ENCODE results near the gene HSP90AA1. TPM values are rescaled to one million over a fixed set of nuclear protein-coding genes. Genes with fewer than 3 reads are reported as not detected.

HSP90AA1 gene
- total and polyA plus RNA-seq, 10 donors: 98.3 to 395 (median 209) TPM

DNA sequence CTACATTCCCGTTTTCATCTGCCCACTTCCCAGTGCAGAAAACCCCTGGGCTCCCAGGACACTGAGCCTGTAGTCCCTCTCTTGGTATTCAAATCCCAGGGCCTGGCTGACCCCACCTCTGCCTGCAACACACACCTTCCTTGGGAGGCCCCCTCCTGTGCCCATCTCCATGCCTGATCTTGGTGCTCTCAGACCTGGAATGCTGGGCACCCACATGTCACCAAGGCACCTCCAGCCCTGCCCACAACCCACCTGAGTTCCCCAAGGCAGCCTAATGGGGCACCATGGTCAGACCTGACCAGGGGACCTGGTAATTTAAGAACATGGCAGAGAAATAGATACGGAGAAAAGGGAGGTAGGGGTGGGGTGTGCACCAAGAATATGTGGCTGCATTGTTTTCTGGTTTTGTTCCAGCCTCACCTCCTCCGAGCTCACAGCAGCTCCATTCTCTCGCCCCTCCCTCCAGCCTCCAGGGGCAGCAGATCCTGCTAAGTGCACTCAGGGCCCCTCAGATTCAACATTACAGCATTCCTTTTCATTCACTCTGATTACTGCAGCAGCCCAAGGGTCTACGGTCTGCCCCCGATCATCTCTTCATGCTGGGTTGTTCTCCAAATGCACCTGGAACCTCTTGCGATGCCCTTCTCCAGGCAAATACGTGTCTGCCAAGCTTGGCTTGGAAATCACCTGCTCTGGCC lies 9.2 kb upstream of the HSP90AA1 start:
- 68 to 77% (median 71%) methylated on average over 8 of the region's 8 CpGs for WGBS, 5 donors
- H3K4me3 ChIP-seq: no peak overlapping the region
- no peaks in the 10 kb centered on the region for H3K27me3 ChIP-seq (replicated peaks in 1 of 7)
- peak; percentile 42 for DNase-seq
- intact Hi-C loops (cut with DNase I; ENCODE audit: low total_unique reads): loop anchor here (10.0 kb wide), 1 partner anchor 219 kb away; the partner anchor contains the start of gene ZNF839
- no peaks in the 10 kb centered on the region for H3K9me3 ChIP-seq
- no peak overlapping the region for H3K27ac ChIP-seq
- TF ChIP-seq POLR2AphosphoS5 (IDR thresholded peaks at IDR 0.05) (no peak), POLR2A (IDR thresholded peaks at IDR 0.05) (no peak)
- TF ChIP-seq, protein P1, sequence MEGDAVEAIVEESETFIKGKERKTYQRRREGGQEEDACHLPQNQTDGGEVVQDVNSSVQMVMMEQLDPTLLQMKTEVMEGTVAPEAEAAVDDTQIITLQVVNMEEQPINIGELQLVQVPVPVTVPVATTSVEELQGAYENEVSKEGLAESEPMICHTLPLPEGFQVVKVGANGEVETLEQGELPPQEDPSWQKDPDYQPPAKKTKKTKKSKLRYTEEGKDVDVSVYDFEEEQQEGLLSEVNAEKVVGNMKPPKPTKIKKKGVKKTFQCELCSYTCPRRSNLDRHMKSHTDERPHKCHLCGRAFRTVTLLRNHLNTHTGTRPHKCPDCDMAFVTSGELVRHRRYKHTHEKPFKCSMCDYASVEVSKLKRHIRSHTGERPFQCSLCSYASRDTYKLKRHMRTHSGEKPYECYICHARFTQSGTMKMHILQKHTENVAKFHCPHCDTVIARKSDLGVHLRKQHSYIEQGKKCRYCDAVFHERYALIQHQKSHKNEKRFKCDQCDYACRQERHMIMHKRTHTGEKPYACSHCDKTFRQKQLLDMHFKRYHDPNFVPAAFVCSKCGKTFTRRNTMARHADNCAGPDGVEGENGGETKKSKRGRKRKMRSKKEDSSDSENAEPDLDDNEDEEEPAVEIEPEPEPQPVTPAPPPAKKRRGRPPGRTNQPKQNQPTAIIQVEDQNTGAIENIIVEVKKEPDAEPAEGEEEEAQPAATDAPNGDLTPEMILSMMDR (IDR thresholded peaks at IDR 0.05 in 8 of 11, conservative IDR thresholded peaks at IDR 0.05 in 3 of 11): no peak
- peaks cover 0 to 8% (median 6%) of the 10 kb centered on the region in 6 donors for H3K4me1 ChIP-seq
- H3K36me3 ChIP-seq: no peaks in the 10 kb centered on the region

DNA sequence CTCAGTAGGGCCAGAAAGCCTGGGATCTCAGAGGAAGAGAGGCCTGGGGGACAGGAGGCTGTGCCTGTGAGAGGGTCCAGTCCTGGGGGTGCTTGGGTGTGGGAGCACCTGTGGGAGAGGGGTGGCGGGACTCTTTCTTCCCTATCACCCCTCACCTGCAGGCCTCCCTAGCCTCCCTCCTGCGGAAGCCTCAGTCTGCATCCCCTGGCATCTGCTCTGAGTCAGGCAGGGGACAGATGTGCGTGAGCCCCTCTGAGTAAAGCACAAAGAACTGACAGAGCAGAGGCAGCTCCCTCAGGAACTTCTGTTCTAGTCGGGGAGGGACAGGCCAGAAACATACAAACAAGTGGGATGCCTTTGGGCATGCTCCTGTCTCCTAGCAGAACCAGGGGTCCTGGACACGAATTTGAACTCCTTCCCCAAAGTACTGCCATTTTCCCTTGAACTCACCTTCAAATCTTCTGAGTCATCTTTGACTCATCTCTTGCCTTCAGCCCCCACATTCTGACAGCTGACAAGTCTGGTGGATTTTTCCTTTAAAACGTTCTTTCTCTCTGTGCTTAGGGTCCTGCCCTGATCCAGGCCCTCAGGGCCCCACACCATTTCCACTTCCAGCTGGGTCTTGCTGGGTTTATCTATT lies 8.5 kb upstream of the HSP90AA1 start:
- Histone ChIP-seq H3K4me3 (no peak overlapping the region), H3K4me1 (peaks cover 0 to 8% (median 6%) of the 10 kb centered on the region in 6 donors), H3K36me3 (no peaks in the 10 kb centered on the region), H3K9me3 (no peaks in the 10 kb centered on the region), H3K27ac (no peak overlapping the region), H3K27me3 (replicated peaks in 1 of 7) (no peaks in the 10 kb centered on the region)
- TF ChIP-seq POLR2A (IDR thresholded peaks at IDR 0.05): no peak
- TF ChIP-seq, protein P1 (IDR thresholded peaks at IDR 0.05 in 8 of 11, conservative IDR thresholded peaks at IDR 0.05 in 3 of 11): no peak
- TF ChIP-seq POLR2AphosphoS5 (IDR thresholded peaks at IDR 0.05): no peak
- WGBS, 5 donors: 82 to 90% (median 84%) methylated on average over 6 of the region's 6 CpGs
- intact Hi-C loops (cut with DNase I; ENCODE audit: low total_unique reads): loop anchor here (10.0 kb wide), 1 partner anchor 219 kb away; the partner anchor contains the start of gene ZNF839
- DNase-seq: peak; percentile 23

DNA sequence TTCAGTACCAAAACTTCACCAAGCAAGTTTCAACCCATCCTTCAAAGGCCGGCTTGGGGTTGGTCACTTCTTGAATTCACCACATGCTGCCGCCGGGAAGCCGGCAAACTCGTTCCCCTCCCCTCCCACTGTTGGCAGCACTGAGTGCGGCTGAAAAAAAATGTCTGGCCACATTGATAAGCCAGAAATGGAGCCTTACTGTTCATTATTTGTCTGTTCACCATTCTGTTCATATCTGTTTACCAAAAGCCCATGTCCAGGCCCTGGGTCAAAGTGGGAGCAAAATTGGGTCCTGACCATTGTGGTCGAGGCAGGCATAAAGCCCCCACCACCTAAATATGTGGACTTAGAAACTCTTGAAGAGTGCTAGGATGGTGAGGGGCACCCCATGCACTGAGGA lies 7.3 kb upstream of the HSP90AA1 start:
- H3K4me1 ChIP-seq: peaks cover 0 to 16% (median 7%) of the 10 kb centered on the region in 6 donors
- WGBS, 5 donors: 73 to 84% (median 77%) methylated on average over 7 of the region's 7 CpGs
- no peaks in the 10 kb centered on the region for H3K36me3 ChIP-seq
- H3K27ac ChIP-seq: no peak overlapping the region
- DNase-seq: peak; percentile 25
- no peaks in the 10 kb centered on the region for H3K9me3 ChIP-seq
- H3K4me3 ChIP-seq: no peak overlapping the region
- TF ChIP-seq, protein P1 (IDR thresholded peaks at IDR 0.05 in 8 of 11, conservative IDR thresholded peaks at IDR 0.05 in 3 of 11): no peak
- TF ChIP-seq POLR2A (IDR thresholded peaks at IDR 0.05): no peak
- TF ChIP-seq POLR2AphosphoS5 (IDR thresholded peaks at IDR 0.05): no peak
- intact Hi-C loops (cut with DNase I; ENCODE audit: low total_unique reads): loop anchor here (10.0 kb wide), 1 partner anchor 221 kb away; the partner anchor contains the start of gene ZNF839
- H3K27me3 ChIP-seq (replicated peaks in 1 of 7): no peaks in the 10 kb centered on the region

DNA sequence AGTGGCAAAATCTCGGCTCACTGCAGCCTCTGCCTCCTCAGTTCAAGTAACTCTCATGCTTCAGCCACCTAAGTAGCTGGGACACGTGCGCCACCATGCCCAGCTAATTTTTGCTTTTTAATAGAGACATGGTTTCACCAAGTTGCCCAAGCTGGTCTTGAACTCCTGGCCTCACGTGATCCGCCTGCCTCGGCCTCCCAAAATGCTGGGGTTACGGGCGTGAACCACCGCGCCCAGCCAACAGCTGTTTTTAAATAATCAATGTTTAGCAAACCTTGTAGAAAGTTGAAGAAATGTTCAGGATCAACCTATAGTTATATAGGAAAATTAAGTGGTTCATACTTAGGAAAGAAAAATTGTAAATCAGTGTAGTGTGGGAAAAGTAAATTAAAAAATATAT lies 6.0 kb upstream of the HSP90AA1 start:
- Histone ChIP-seq H3K27me3 (replicated peaks in 1 of 7) (no peaks in the 10 kb centered on the region), H3K4me1 (peaks cover 0 to 29% (median 20%) of the 10 kb centered on the region in 6 donors), H3K4me3 (no peak overlapping the region), H3K27ac (no peak overlapping the region), H3K9me3 (no peaks in the 10 kb centered on the region), H3K36me3 (no peaks in the 10 kb centered on the region)
- WGBS, 5 donors: 88 to 97% (median 95%) methylated on average over 10 of the region's 10 CpGs
- intact Hi-C loops (cut with DNase I; ENCODE audit: low total_unique reads): loop anchor here (10.0 kb wide), 1 partner anchor 222 kb away; the partner anchor contains the start of gene ZNF839
- DNase-seq: peak; percentile 23
- TF ChIP-seq, protein P1 (IDR thresholded peaks at IDR 0.05 in 8 of 11, conservative IDR thresholded peaks at IDR 0.05 in 3 of 11): no peak
- TF ChIP-seq POLR2AphosphoS5 (IDR thresholded peaks at IDR 0.05) (no peak), POLR2A (IDR thresholded peaks at IDR 0.05) (no peak)

Measured in spleen (tissue), 11 donors.